Neuron (in vitro differentiated cells): Measurements from ENCODE around the gene RNF217.

ENCODE experiments used
- H2AFZ ChIP-seq: one replicate; pipeline ENCODE4 v1.6.1; 2013; ENCODE audit warnings: low read depth, mild to moderate bottlenecking, inconsistent platforms, low read length, moderate library complexity
- H3K27me3 ChIP-seq: one replicate; pipeline ENCODE4 v1.6.1; 2013; ENCODE audit warnings: low read length; ENCODE audit not compliant: insufficient read depth
- H3K36me3 ChIP-seq: one replicate; pipeline ENCODE4 v1.6.1; 2013; ENCODE audit warnings: low read length; ENCODE audit not compliant: insufficient read depth
- H3K4me1 ChIP-seq: one replicate; pipeline ENCODE4 v1.6.1; 2013; ENCODE audit warnings: low read length; ENCODE audit not compliant: insufficient read depth
- H3K4me3 ChIP-seq: 2 replicates; pipeline ENCODE4 v1.5.1; 2013; ENCODE audit warnings: mild to moderate bottlenecking, low read length, moderate library complexity
- H3K9me3 ChIP-seq: one replicate; pipeline ENCODE4 v1.6.1; 2013; ENCODE audit warnings: low read length

The RNF217 gene

DNA sequence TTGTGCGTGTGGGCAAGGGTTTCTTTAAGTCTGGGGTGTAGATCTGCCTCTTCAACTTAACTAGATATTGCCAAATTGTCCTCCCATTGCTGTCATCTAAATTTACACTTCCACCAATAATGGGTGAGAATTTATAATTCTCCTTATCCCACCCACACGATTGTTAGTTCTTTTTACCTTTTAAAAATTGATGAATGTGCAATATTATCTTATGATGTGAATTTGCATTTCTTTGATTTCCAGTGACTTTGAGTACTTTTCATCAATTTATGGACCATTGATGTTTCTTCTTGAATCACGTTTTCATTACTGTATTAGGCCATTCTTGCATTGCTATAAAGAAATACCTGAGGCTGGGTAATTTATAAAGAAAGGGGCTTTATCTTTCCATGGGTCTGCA lies 174.1 kb downstream of the RNF217 start:
- no peaks in the 10 kb centered on the region for H3K9me3 ChIP-seq
- H3K27me3 ChIP-seq = no peaks in the 10 kb centered on the region
- H2AFZ ChIP-seq = no peak overlapping the region
- H3K4me3 ChIP-seq = no peak overlapping the region
- H3K4me1 ChIP-seq = no peaks in the 10 kb centered on the region
- H3K36me3 ChIP-seq = no peaks in the 10 kb centered on the region

GRCh38 chr6:125138083-125138482 lies 175.8 kb downstream of the RNF217 start:
- Histone ChIP-seq H3K4me3 (no peak overlapping the region), H3K27me3 (no peaks in the 10 kb centered on the region), H2AFZ (no peak overlapping the region), H3K9me3 (no peaks in the 10 kb centered on the region), H3K36me3 (no peaks in the 10 kb centered on the region), H3K4me1 (no peaks in the 10 kb centered on the region)

DNA sequence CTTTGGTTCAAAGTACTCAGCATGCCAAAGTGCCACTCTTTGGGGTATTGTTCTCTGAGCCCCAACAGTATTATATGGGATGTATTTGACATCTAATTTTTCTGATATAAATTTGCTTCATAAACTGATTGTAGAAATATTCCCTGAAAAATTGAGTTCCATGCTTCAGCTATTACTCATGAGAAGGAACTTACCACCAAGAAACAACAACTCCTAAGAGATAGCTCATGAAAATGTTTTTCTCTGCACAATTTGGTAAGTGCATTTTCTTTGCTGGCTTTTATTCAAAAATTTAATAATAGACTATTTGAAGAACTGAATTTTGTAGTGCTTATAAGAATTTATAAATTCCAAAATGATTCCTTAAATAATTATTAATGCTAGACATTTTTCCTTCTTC lies 178.6 kb downstream of the RNF217 start:
- Histone ChIP-seq H3K27me3 (no peaks in the 10 kb centered on the region), H3K4me1 (no peaks in the 10 kb centered on the region), H3K36me3 (no peaks in the 10 kb centered on the region), H2AFZ (no peak overlapping the region), H3K4me3 (no peak overlapping the region), H3K9me3 (peaks cover 4% of the 10 kb centered on the region)
